Fibroblast of lung (primary cell): ENCODE results near the gene TBC1D8.

Experiments used
- CTCF ChIP-seq, 2 donors: IDR thresholded peaks in 1 of 2; conservative IDR thresholded peaks in 1 of 2; 1 replicate in 1 of 2; 2 replicates in 1 of 2; pipeline ENCODE4 v1.5.1; 2011 to 2012; ENCODE audit warnings: low read length in 2 of 2, control low read depth in 1 of 2, inconsistent platforms in 1 of 2, low read depth in 1 of 2, mild to moderate bottlenecking in 1 of 2
- EZH2 ChIP-seq: IDR thresholded peaks from 2 replicates; pipeline ENCODE4 v1.5.1; 2012; ENCODE audit warnings: low read length, control low read depth, mild to moderate bottlenecking; ENCODE audit errors: missing control alignments

- no peak for TF ChIP-seq EZH2
- no peak for TF ChIP-seq CTCF (conservative IDR thresholded peaks at IDR 0.05 in 1 of 2, IDR thresholded peaks at IDR 0.05 in 1 of 2; ENCODE audit: low read depth in 1 of 2, low read length in 2 of 2)
Observed at GRCh38 chr2:100983684-100984310, 167.4 kb downstream of the TBC1D8 start.
